H1 (cell line): Measurements from ENCODE around the gene SPRR2F. TPM values are rescaled to one million over a fixed set of nuclear protein-coding genes. Genes with fewer than 3 reads are reported as not detected.

Source experiments
- CBX5 ChIP-seq: fragments of 300-800, 300-1000 bp; sonication (generic); IDR thresholded peaks from 2 replicates; pipeline ENCODE4 v1.7.1; 2016; ENCODE audit warnings: antibody characterized with exemption, low read length, low read depth
- EZH2 ChIP-seq: fragments of 200-600 bp; sonication (generic); IDR thresholded peaks from 2 replicates; pipeline ENCODE4 v1.7.1; 2012; ENCODE audit warnings: low read depth, mild to moderate bottlenecking, moderate library complexity, low read length, inconsistent platforms; ENCODE audit not compliant: severe bottlenecking
- FOSL1 ChIP-seq: IDR thresholded peaks from 2 replicates; pipeline ENCODE4 v1.6.1; 2011; ENCODE audit warnings: mild to moderate bottlenecking, low read depth, low read length, moderate library complexity; ENCODE audit not compliant: insufficient read depth
- HDAC2 ChIP-seq, 2 experiments: fragments of 300-600 bp in 1 of 2; sonication (generic) in 1 of 2; IDR thresholded peaks; 2 replicates each; pipeline ENCODE4 v1.6.1; 2011 to 2012; ENCODE audit warnings: low read depth in 2 of 2, low read length in 2 of 2, mild to moderate bottlenecking in 2 of 2, moderate library complexity in 2 of 2, borderline replicate concordance in 1 of 2, inconsistent platforms in 1 of 2
- MAFK ChIP-seq: IDR thresholded peaks from 2 replicates; pipeline ENCODE4 v1.6.1; 2012; ENCODE audit warnings: low read depth, mild to moderate bottlenecking, improper control_type of control experiment, low read length
- NRF1 ChIP-seq: IDR thresholded peaks from 2 replicates; pipeline ENCODE4 v1.6.1; 2011; ENCODE audit warnings: mild to moderate bottlenecking, low read depth, low read length, improper control_type of control experiment
- POLR2A ChIP-seq, 2 experiments: IDR thresholded peaks; 1 replicate in 1 of 2; 2 replicates in 1 of 2; pipeline ENCODE4 v1.6.1; 2011; ENCODE audit warnings: low read depth in 2 of 2, low read length in 2 of 2, mild to moderate bottlenecking in 2 of 2; ENCODE audit errors: control extremely low read depth in 1 of 2
- RXRA ChIP-seq: IDR thresholded peaks from 2 replicates; pipeline ENCODE4 v1.6.1; 2011; ENCODE audit warnings: low read depth, mild to moderate bottlenecking, low read length, moderate library complexity; ENCODE audit not compliant: insufficient read depth
- SAP30 ChIP-seq: fragments of 300-600 bp; sonication (generic); IDR thresholded peaks from 2 replicates; pipeline ENCODE4 v1.7.1; 2012; ENCODE audit warnings: low read length, moderate library complexity, mild to moderate bottlenecking, inconsistent platforms; ENCODE audit not compliant: insufficient read depth, insufficient replicate concordance
- SP4 ChIP-seq: IDR thresholded peaks from 2 replicates; pipeline ENCODE4 v1.6.1; 2012; ENCODE audit warnings: low read length, inconsistent platforms
- TCF12 ChIP-seq: IDR thresholded peaks from 2 replicates; pipeline ENCODE4 v1.6.1; 2011; ENCODE audit warnings: low read depth, mild to moderate bottlenecking, low read length
- polyA plus RNA-seq, 7 experiments: library from polyadenylated mRNA; depleted of rRNA in 3 of 7; stranded (reverse) in 5 of 7; unstranded in 2 of 7; fragments of >200 nt in 5 of 7; fragments of 200-250 nt in 2 of 7; gene quantifications; 1 replicate in 5 of 7; 2 replicates in 1 of 7; 4 replicates in 1 of 7; pipeline versions ENCODE4 v1.2.1 to v1.2.3, GENCODE V29; 2011 to 2013; ENCODE audit warnings: missing spikeins in 2 of 7, mixed read lengths in 2 of 7
- total RNA-seq: library from RNA; stranded (reverse); fragmentation: NEBNext Ultra II Directional; extraction: Animal tissue kit (Norgen Biotek cat#: 25700); gene quantifications from 2 replicates; pipeline ENCODE4 v1.2.1, GENCODE V29; 2021
- TF ChIP-seq, protein P1 (sequence below): fragments of 300-600 bp; sonication (generic); IDR thresholded peaks from 2 replicates; pipeline ENCODE4 v1.7.1; 2012; ENCODE audit warnings: low read length, moderate library complexity, mild to moderate bottlenecking, inconsistent platforms; ENCODE audit not compliant: insufficient replicate concordance

SPRR2F gene
- total and polyA plus RNA-seq, 2 of the 8 experiments (the other 6 are each of a cell fraction or from before 2014, with no cell fraction given), result 0.50 to 1.1 TPM

DNA sequence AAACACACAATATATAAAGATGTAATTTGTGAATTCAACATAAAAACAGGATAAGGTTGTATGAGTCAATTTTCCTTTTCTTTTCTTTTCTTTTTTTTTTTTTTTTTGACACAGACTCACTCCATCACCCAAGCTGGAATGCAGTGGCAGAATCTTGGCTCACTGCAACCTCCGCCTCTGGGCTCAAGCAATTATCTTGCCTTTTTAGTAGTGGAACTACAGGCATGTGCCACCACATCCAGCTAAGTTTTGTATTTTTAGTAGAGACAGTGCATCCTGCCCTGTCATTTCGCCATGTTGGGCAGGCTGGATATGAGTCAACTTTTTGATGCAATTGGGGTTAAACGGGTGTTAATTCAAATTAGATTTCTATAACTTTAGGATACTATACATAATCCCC is 31.6 kb downstream of the SPRR2F start (continued):
- TF ChIP-seq, protein P1, sequence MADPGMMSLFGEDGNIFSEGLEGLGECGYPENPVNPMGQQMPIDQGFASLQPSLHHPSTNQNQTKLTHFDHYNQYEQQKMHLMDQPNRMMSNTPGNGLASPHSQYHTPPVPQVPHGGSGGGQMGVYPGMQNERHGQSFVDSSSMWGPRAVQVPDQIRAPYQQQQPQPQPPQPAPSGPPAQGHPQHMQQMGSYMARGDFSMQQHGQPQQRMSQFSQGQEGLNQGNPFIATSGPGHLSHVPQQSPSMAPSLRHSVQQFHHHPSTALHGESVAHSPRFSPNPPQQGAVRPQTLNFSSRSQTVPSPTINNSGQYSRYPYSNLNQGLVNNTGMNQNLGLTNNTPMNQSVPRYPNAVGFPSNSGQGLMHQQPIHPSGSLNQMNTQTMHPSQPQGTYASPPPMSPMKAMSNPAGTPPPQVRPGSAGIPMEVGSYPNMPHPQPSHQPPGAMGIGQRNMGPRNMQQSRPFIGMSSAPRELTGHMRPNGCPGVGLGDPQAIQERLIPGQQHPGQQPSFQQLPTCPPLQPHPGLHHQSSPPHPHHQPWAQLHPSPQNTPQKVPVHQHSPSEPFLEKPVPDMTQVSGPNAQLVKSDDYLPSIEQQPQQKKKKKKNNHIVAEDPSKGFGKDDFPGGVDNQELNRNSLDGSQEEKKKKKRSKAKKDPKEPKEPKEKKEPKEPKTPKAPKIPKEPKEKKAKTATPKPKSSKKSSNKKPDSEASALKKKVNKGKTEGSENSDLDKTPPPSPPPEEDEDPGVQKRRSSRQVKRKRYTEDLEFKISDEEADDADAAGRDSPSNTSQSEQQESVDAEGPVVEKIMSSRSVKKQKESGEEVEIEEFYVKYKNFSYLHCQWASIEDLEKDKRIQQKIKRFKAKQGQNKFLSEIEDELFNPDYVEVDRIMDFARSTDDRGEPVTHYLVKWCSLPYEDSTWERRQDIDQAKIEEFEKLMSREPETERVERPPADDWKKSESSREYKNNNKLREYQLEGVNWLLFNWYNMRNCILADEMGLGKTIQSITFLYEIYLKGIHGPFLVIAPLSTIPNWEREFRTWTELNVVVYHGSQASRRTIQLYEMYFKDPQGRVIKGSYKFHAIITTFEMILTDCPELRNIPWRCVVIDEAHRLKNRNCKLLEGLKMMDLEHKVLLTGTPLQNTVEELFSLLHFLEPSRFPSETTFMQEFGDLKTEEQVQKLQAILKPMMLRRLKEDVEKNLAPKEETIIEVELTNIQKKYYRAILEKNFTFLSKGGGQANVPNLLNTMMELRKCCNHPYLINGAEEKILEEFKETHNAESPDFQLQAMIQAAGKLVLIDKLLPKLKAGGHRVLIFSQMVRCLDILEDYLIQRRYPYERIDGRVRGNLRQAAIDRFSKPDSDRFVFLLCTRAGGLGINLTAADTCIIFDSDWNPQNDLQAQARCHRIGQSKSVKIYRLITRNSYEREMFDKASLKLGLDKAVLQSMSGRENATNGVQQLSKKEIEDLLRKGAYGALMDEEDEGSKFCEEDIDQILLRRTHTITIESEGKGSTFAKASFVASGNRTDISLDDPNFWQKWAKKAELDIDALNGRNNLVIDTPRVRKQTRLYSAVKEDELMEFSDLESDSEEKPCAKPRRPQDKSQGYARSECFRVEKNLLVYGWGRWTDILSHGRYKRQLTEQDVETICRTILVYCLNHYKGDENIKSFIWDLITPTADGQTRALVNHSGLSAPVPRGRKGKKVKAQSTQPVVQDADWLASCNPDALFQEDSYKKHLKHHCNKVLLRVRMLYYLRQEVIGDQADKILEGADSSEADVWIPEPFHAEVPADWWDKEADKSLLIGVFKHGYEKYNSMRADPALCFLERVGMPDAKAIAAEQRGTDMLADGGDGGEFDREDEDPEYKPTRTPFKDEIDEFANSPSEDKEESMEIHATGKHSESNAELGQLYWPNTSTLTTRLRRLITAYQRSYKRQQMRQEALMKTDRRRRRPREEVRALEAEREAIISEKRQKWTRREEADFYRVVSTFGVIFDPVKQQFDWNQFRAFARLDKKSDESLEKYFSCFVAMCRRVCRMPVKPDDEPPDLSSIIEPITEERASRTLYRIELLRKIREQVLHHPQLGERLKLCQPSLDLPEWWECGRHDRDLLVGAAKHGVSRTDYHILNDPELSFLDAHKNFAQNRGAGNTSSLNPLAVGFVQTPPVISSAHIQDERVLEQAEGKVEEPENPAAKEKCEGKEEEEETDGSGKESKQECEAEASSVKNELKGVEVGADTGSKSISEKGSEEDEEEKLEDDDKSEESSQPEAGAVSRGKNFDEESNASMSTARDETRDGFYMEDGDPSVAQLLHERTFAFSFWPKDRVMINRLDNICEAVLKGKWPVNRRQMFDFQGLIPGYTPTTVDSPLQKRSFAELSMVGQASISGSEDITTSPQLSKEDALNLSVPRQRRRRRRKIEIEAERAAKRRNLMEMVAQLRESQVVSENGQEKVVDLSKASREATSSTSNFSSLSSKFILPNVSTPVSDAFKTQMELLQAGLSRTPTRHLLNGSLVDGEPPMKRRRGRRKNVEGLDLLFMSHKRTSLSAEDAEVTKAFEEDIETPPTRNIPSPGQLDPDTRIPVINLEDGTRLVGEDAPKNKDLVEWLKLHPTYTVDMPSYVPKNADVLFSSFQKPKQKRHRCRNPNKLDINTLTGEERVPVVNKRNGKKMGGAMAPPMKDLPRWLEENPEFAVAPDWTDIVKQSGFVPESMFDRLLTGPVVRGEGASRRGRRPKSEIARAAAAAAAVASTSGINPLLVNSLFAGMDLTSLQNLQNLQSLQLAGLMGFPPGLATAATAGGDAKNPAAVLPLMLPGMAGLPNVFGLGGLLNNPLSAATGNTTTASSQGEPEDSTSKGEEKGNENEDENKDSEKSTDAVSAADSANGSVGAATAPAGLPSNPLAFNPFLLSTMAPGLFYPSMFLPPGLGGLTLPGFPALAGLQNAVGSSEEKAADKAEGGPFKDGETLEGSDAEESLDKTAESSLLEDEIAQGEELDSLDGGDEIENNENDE, result no peak
- TF ChIP-seq FOSL1 (no peak), CBX5 (no peak), SP4 (no peak), SAP30 (no peak), MAFK (no peak), TCF12 (no peak), NRF1 (no peak), POLR2A (IDR thresholded peaks at IDR 0.05; ENCODE audit: control extremely low read depth in 1 of 2, low read depth in 2 of 2, low read length in 2 of 2) (no peak), HDAC2 (IDR thresholded peaks at IDR 0.05; ENCODE audit: borderline replicate concordance in 1 of 2, low read depth in 2 of 2, low read length in 2 of 2) (no peak), EZH2 (no peak), RXRA (no peak)
